ENCODE data around the gene LAMP1.
"Not testable (repeated sequence)": the region's sequence is repeated elsewhere in the genome, so short reads cannot be mapped to it uniquely, and the experiment has no call there.

LAMP1 gene

GRCh38 chr13:113367771-113368170 lies 70.7 kb downstream of the LAMP1 start:
- no peaks in the 10 kb centered on the region for H3K9me3 ChIP-seq (ENCODE audit: control insufficient read depth, insufficient read depth, low read depth, low read length)
- no peak overlapping the region for H3K4me3 ChIP-seq (ENCODE audit: low read depth, low read length)
- peaks cover 17% of the 10 kb centered on the region for H3K4me1 ChIP-seq (ENCODE audit: control insufficient read depth, insufficient read depth, low read length)
- no peak overlapping the region for H3K27ac ChIP-seq (ENCODE audit: low read depth, low read length)
- H3K36me3 ChIP-seq (ENCODE audit: control insufficient read depth, insufficient read depth, low read length): no peaks in the 10 kb centered on the region
- no peak overlapping the region for H3K9ac ChIP-seq (ENCODE audit: low read length)
- H3K27me3 ChIP-seq (ENCODE audit: control insufficient read depth, insufficient read depth, low read length): no peaks in the 10 kb centered on the region; the same call in 1 of the 2 replicates

GRCh38 chr13:113368353-113368752 lies 71.3 kb downstream of the LAMP1 start:
- not testable (repeated sequence) for H3K9me3 ChIP-seq (ENCODE audit: control insufficient read depth, insufficient read depth, low read depth, low read length); H3K9ac ChIP-seq (ENCODE audit: low read length); H3K27me3 ChIP-seq (ENCODE audit: control insufficient read depth, insufficient read depth, low read length); H3K27ac ChIP-seq (ENCODE audit: low read depth, low read length); H3K36me3 ChIP-seq (ENCODE audit: control insufficient read depth, insufficient read depth, low read length); H3K4me3 ChIP-seq (ENCODE audit: low read depth, low read length)
- peaks cover 17% of the 10 kb centered on the region for H3K4me1 ChIP-seq (ENCODE audit: control insufficient read depth, insufficient read depth, low read length)

- Histone ChIP-seq H3K27ac (ENCODE audit: low read depth, low read length) (no peak overlapping the region), H3K9me3 (ENCODE audit: control insufficient read depth, insufficient read depth, low read depth, low read length) (no peaks in the 10 kb centered on the region), H3K36me3 (ENCODE audit: control insufficient read depth, insufficient read depth, low read length) (no peaks in the 10 kb centered on the region), H3K4me3 (ENCODE audit: low read depth, low read length) (no peak overlapping the region), H3K4me1 (ENCODE audit: control insufficient read depth, insufficient read depth, low read length) (peaks cover 22% of the 10 kb centered on the region), H3K9ac (ENCODE audit: low read length) (no peak overlapping the region), H3K27me3 (ENCODE audit: control insufficient read depth, insufficient read depth, low read length) (no peaks in the 10 kb centered on the region)
Observed at GRCh38 chr13:113369189-113369588, 72.2 kb downstream of the LAMP1 start.

GRCh38 chr13:113369881-113370280 lies 72.8 kb downstream of the LAMP1 start:
- no peaks in the 10 kb centered on the region for H3K9me3 ChIP-seq (ENCODE audit: control insufficient read depth, insufficient read depth, low read depth, low read length)
- no peak overlapping the region for H3K4me3 ChIP-seq (ENCODE audit: low read depth, low read length)

GRCh38 chr13:113371061-113371460 lies 74.0 kb downstream of the LAMP1 start:
- H3K4me1 ChIP-seq (ENCODE audit: control insufficient read depth, insufficient read depth, low read length): peaks cover 12% of the 10 kb centered on the region
- H3K27me3 ChIP-seq (ENCODE audit: control insufficient read depth, insufficient read depth, low read length): no peaks in the 10 kb centered on the region
- no peaks in the 10 kb centered on the region for H3K9me3 ChIP-seq (ENCODE audit: control insufficient read depth, insufficient read depth, low read depth, low read length)
- H3K9ac ChIP-seq (ENCODE audit: low read length): no peak overlapping the region
- H3K36me3 ChIP-seq (ENCODE audit: control insufficient read depth, insufficient read depth, low read length): no peaks in the 10 kb centered on the region
- H3K4me3 ChIP-seq (ENCODE audit: low read depth, low read length): no peak overlapping the region
- no peak overlapping the region for H3K27ac ChIP-seq (ENCODE audit: low read depth, low read length)

More at GRCh38 chr13:113369881-113370280, 72.8 kb downstream of the LAMP1 start:
- no peak overlapping the region for H3K27ac ChIP-seq (ENCODE audit: low read depth, low read length)
- H3K4me1 ChIP-seq (ENCODE audit: control insufficient read depth, insufficient read depth, low read length): peaks cover 18% of the 10 kb centered on the region
- H3K9ac ChIP-seq (ENCODE audit: low read length): no peak overlapping the region
- H3K36me3 ChIP-seq (ENCODE audit: control insufficient read depth, insufficient read depth, low read length): no peaks in the 10 kb centered on the region
- no peaks in the 10 kb centered on the region for H3K27me3 ChIP-seq (ENCODE audit: control insufficient read depth, insufficient read depth, low read length)

- not testable (repeated sequence) for H3K27me3 ChIP-seq (ENCODE audit: control insufficient read depth, insufficient read depth, low read length); H3K9me3 ChIP-seq (ENCODE audit: control insufficient read depth, insufficient read depth, low read depth, low read length); H3K27ac ChIP-seq (ENCODE audit: low read depth, low read length); H3K9ac ChIP-seq (ENCODE audit: low read length); H3K36me3 ChIP-seq (ENCODE audit: control insufficient read depth, insufficient read depth, low read length); H3K4me3 ChIP-seq (ENCODE audit: low read depth, low read length)
- peaks cover 15% of the 10 kb centered on the region for H3K4me1 ChIP-seq (ENCODE audit: control insufficient read depth, insufficient read depth, low read length)
Observed at GRCh38 chr13:113371701-113372100, 74.7 kb downstream of the LAMP1 start.

Measured in HUES6 (cell line).